Peyer's patch (tissue), 4 donors: ENCODE results near the gene KIAA0319L.

Experiments used
- POLR2A ChIP-seq, 2 donors: fragments of 450-650 bp; IDR thresholded peaks; one replicate each; pipeline ENCODE4 v1.5.1; 2017; ENCODE audit warnings: antibody characterized with exemption in 2 of 2, mild to moderate bottlenecking in 2 of 2, moderate library complexity in 2 of 2
- TF ChIP-seq, protein P1 (sequence below), 6 experiments: fragments of 450-650 bp in 4 of 6; fragments of 200-600 bp in 2 of 6; sonication (generic) in 1 of 6; IDR thresholded peaks; one replicate each; pipeline ENCODE4 v1.5.1; 2017 to 2019; ENCODE audit warnings: antibody characterized with exemption in 6 of 6, mild to moderate bottlenecking in 3 of 6, moderate library complexity in 1 of 6

DNA sequence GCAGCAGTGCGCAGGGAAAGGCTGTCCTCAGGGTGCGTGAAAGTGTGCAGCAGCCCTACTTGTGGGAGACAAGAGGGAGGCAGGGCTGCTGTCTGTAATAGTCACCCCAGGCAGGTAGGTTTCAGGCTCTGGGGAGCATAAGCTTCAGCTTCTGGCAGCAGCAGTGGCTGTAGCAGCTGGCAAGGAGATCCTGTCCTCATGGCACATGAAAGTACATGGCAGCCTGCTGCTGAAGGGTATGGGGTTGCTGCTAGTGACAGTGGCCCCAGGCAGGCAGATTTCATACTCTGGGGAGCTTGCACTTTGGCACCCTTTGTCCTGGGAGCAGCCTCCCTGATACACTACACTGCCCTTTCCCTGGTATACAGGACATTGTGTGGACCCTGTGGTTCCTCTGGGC is 26.3 kb downstream of the KIAA0319L start:
- TF ChIP-seq, protein P1, sequence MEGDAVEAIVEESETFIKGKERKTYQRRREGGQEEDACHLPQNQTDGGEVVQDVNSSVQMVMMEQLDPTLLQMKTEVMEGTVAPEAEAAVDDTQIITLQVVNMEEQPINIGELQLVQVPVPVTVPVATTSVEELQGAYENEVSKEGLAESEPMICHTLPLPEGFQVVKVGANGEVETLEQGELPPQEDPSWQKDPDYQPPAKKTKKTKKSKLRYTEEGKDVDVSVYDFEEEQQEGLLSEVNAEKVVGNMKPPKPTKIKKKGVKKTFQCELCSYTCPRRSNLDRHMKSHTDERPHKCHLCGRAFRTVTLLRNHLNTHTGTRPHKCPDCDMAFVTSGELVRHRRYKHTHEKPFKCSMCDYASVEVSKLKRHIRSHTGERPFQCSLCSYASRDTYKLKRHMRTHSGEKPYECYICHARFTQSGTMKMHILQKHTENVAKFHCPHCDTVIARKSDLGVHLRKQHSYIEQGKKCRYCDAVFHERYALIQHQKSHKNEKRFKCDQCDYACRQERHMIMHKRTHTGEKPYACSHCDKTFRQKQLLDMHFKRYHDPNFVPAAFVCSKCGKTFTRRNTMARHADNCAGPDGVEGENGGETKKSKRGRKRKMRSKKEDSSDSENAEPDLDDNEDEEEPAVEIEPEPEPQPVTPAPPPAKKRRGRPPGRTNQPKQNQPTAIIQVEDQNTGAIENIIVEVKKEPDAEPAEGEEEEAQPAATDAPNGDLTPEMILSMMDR (IDR thresholded peaks at IDR 0.05): no peak
- no peak for TF ChIP-seq POLR2A (IDR thresholded peaks at IDR 0.05)
